GM04503 (cell line): Measurements from ENCODE around the gene SLC35E3.

Experiments
- DNase-seq: peaks from one replicate; pipeline ENCODE4 v3.0.0-alpha.2; 2012; ENCODE audit warnings: low read depth

SLC35E3 gene

GRCh38 chr12:68745904-68746571 is at the start of gene SLC35E3:
SLC35E3 (plus strand) TSS chr12:68746176; CDS start chr12:68746378, 202 bp downstream.
- DNase-seq = peak; percentile 34

GRCh38 chr12:68699486-68699885 is 46.5 kb upstream of the SLC35E3 start:
- no peak for DNase-seq

DNA sequence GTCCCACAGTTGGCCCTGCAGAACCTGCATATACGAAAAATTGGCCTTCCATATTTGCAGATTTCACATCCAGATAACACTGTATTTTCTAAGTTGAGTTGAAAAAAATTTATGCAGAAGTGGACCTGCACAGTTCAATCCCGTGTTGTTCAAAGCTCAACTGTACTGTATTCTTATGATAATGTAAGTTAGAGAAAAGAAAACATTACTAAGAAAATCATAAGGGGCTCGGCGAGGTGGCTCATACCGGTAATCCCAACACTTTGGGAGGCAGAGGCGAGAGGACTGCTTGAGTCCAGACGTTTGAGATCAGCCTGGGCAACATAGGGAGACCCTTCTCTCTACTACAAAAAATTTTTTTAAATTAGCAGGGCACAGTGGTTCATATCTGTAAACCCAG is 18.2 kb upstream of the SLC35E3 start:
- no peak for DNase-seq

GRCh38 chr12:68733661-68734071 is 12.3 kb upstream of the SLC35E3 start:
- peak; percentile 37 for DNase-seq

GRCh38 chr12:68739891-68740290 is 6.1 kb upstream of the SLC35E3 start:
- DNase-seq = no peak

GRCh38 chr12:68743356-68743755 is 2.6 kb upstream of the SLC35E3 start:
- DNase-seq = peak; percentile 14

- DNase-seq = no peak
Observed at GRCh38 chr12:68745376-68745903, 536 bp upstream of the SLC35E3 start.

DNA sequence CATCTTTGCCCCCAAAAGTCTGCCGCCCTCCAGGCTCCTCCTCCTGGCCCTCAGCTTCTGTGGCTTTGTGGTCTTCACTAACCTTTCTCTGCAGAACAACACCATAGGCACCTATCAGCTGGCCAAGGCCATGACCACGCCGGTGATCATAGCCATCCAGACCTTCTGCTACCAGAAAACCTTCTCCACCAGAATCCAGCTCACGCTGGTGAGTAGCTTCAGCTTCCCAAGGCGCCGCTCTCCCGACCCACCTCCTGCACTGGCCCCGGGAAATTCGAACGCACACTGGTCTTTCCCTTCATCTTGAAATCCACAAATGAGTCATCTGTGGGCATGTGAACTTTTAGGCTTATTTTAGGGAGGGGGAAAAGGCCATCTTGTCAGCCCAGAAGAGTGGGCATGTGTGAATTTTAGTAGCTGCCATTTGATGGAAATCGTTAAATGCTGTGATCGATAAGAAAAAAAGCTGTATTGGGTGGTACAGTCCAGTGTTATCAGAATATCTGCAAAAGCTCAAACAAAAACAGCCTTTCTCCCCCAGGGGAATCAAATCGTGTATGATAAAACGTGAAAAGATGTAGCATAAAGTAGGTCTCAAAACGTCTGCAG is 700 bp downstream of the SLC35E3 start:
- peak; percentile 24 for DNase-seq

DNA sequence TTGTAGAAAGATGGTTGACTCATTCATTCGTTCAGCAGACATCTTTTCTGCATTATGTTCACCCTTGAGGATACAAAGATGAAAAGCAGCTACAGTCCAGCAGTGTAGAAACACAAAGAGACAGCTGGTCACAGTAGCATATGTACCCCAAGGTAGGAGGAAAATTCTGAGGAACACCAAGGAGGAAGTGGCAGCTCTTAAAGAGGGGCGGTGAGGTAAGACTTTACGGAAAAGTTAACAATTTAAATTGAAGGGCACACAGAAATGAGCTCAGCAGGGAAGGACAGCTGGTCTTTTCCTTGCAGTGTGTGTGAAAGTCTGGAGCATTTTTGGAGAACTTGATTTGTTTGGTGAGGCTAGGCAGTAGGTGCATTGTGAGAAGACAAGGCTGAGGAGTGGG is 3.5 kb downstream of the SLC35E3 start:
- no peak for DNase-seq

DNA sequence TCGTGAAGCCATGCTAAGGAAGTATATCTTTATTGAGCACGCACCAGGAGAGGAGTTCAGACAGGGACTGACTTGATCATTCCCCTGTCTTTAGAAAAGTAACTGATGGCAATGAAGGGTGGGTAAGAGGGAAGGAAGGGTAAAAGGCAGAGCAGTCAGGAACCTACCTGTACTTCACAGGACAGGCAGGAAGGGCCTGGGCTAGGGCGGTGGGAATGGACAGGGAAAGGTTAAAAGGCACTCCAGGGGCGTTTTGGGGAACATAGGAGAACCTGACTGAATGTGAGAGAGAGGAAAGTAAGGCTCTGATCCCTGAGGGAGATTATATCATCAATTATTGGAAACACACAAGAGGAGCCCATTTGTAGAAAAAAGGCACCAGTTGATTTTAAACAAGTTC is 3.9 kb downstream of the SLC35E3 start:
- DNase-seq = no peak

- no peak for DNase-seq
Observed at GRCh38 chr12:68750506-68750905, 4.5 kb downstream of the SLC35E3 start.

GRCh38 chr12:68755536-68756243 is 9.7 kb downstream of the SLC35E3 start:
- DNase-seq = no peak

GRCh38 chr12:68759852-68760251 is 13.9 kb downstream of the SLC35E3 start:
- no peak for DNase-seq

GRCh38 chr12:68760806-68761441 is 14.9 kb downstream of the SLC35E3 start:
- no peak for DNase-seq

DNA sequence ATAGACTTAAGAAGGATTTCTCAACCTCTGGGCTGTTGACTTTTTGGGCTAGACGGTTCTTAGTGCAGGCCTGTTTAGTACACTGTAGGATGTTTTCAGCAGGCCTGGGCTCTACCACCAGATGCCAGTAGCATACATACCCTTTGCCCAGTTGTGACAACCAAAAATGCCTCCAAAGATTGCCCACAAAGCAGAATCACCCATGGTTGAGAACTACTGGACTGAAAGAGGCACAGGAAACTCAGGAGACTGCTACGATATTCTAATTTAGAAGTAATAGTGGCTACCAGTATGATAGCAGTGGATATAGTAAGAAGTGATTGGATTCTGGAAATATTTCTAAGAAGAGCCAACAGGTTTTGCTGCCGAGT is 15.5 kb downstream of the SLC35E3 start:
- no peak for DNase-seq

DNA sequence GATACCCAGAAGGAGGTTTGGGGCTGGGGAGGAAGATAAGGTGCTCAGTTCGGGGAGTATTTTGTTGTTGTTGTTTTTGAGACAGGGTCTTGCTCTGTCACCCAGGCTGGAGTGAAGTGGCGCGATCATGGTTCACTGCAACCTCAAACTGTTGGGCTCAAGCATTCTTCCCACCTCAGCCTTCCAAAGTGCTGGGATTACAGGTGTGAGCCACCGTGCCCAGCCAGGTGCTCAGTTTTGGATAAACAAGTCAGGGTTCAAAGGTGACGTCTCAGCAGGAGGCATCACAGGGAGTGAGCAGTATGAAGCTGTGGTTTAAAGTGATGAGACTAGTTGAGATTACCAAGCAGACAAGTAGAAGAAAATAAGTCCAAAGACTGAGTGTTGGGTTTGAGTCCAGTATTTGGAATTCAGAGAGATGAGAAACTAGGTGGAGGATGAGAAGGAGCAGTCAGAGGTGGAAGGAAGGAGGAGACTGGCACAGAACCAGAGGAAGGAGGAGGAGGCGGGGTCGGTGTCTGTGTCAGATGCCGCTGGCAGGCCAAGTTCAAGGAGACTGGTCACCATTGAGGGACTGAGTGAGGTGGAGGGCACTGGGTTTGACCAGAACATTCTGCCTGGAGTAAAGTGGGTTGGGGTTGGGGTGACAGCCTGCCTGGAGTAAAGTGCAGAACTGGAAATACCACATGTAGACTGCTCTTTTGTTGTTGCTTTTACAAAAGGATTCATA is 16.1 kb downstream of the SLC35E3 start:
- no peak for DNase-seq

GRCh38 chr12:68762691-68763090 is 16.7 kb downstream of the SLC35E3 start:
- DNase-seq = no peak

DNA sequence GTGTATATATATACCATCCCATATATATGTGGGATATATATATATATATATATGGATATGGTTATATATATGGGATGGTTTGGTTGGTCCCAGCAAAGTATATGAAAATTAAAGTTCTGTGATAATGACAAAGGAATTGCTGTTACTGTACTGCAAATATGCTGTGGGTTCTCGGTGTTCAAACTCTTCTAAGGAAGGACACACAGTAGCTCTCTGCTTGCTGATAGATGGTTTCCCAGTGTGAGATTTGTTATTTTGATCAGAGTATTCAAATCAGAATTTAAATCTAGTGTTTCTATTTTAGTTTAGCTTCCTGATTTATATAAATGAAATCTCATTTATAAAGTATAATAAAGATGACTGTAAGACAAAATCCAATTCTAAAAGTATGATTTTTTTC is 19.7 kb downstream of the SLC35E3 start:
- DNase-seq = no peak

DNA sequence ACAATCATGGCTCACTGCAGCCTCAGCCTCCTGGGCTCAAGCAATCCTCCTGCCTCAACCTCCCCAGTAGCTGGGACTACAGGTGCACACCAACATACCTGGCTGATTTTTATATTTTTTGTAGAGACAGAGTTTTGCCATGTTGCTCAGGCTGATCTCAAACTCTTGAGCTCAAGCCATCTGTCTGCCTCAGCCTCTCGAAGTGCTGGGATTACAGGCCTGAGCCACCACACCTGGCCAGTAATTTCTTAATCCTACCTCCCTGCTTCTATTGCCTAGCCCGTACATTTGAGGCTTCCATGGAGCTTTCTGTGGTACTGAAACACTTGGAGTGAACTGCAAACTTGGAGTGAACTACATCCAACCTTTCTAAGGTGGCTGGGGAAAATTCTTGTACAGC is 20.7 kb downstream of the SLC35E3 start:
- DNase-seq = no peak

- DNase-seq = no peak
Observed at GRCh38 chr12:68767191-68767590, 21.2 kb downstream of the SLC35E3 start.

DNA sequence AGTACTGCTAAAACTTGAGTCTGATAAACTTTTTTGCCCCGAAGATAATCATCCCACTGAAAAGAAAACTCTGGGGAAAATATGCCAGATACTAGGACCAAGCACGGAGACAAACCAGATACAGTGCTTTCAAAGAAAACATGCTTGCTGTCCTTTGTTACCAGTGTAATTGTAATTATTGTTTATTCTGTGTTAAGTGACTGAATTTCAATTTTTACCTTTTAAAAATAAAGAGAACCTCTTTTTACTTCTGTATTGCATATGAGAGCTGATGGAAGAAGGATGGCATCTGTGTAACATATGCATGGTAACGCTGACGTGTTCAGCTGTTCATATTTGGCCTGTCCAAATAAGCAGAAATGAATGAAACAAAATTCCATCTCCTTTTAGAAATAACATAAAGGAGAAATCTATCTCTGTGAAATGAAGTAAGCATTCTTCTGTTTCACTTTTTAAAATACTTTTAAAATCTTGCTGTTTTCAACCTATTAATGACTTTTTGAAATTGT is 22.5 kb downstream of the SLC35E3 start:
- DNase-seq = no peak

- no peak for DNase-seq
Observed at GRCh38 chr12:68769941-68770340, 24.0 kb downstream of the SLC35E3 start.
